Astrocyte of the cerebellum (primary cell): ENCODE results near the gene PCSK6.

ENCODE experiments used
- DNase-seq: peaks from one replicate; pipeline ENCODE4 v3.0.0-alpha.2; 2011; ENCODE audit warnings: low read depth
- H3K4me3 ChIP-seq: 2 replicates; pipeline ENCODE4 v1.5.1; 2011; ENCODE audit warnings: mild to moderate bottlenecking, low read depth, low read length, moderate library complexity
- in situ Hi-C: cut with HindIII; loops from 2 replicates; pipeline ENCODE4 v1.10.0; 2017; ENCODE audit warnings: low sequenced_read_pairs
- TF ChIP-seq, protein P1 (sequence below): IDR thresholded peaks from 2 replicates; pipeline ENCODE4 v1.5.1; 2012; ENCODE audit warnings: low read length, low read depth, moderate library complexity, mild to moderate bottlenecking; ENCODE audit errors: missing control alignments

PCSK6 gene

DNA sequence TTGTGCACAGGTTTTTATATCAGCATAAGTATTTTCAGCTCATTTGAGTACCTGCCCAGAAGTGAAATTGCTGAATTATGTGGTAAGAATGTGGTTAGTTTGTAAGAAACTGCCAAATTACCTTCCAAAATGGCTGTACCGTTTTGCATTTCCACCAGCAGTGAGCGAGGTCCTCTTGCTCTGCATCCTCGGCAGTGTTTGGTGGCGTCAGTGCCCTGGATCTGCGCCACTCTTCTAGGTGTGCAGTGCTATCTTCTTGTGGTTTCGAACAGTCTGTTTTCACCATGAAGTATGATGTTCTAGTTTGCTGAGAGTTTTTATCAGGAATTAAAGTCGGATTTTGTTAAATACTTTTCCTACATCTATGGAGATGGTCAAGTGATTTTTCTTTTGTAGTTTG, 24.8 kb upstream of the PCSK6 start:
- DNase-seq, result no peak
- TF ChIP-seq, protein P1, sequence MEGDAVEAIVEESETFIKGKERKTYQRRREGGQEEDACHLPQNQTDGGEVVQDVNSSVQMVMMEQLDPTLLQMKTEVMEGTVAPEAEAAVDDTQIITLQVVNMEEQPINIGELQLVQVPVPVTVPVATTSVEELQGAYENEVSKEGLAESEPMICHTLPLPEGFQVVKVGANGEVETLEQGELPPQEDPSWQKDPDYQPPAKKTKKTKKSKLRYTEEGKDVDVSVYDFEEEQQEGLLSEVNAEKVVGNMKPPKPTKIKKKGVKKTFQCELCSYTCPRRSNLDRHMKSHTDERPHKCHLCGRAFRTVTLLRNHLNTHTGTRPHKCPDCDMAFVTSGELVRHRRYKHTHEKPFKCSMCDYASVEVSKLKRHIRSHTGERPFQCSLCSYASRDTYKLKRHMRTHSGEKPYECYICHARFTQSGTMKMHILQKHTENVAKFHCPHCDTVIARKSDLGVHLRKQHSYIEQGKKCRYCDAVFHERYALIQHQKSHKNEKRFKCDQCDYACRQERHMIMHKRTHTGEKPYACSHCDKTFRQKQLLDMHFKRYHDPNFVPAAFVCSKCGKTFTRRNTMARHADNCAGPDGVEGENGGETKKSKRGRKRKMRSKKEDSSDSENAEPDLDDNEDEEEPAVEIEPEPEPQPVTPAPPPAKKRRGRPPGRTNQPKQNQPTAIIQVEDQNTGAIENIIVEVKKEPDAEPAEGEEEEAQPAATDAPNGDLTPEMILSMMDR, result no peak
- H3K4me3 ChIP-seq, result no peak overlapping the region
- in situ Hi-C loops, result loop anchor here (5.0 kb wide), 1 partner anchor 93 kb away; no protein-coding TSS in a partner anchor

DNA sequence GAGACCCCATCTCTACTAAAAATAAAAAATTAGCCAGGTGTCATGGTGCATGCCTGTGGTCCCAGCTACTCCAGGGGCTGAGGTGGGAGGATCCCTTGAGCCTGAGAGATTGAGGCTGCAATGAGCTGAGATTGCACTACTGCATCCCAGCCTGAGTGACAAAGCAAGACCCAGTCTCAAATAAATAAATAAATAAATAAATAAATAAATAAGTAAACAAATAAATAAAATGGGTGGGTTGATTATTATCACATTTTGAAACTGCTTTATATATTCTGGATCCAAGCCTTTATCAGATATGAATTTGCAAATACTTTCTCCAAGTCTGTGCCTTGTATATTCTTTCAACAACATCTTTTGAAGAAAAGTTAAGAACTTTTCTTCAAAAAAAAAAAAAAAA, 22.2 kb upstream of the PCSK6 start:
- no peak for DNase-seq
- TF ChIP-seq, protein P1, result no peak
- in situ Hi-C loops, result loop anchor here (5.0 kb wide), 1 partner anchor 96 kb away; no protein-coding TSS in a partner anchor
- no peak overlapping the region for H3K4me3 ChIP-seq

DNA sequence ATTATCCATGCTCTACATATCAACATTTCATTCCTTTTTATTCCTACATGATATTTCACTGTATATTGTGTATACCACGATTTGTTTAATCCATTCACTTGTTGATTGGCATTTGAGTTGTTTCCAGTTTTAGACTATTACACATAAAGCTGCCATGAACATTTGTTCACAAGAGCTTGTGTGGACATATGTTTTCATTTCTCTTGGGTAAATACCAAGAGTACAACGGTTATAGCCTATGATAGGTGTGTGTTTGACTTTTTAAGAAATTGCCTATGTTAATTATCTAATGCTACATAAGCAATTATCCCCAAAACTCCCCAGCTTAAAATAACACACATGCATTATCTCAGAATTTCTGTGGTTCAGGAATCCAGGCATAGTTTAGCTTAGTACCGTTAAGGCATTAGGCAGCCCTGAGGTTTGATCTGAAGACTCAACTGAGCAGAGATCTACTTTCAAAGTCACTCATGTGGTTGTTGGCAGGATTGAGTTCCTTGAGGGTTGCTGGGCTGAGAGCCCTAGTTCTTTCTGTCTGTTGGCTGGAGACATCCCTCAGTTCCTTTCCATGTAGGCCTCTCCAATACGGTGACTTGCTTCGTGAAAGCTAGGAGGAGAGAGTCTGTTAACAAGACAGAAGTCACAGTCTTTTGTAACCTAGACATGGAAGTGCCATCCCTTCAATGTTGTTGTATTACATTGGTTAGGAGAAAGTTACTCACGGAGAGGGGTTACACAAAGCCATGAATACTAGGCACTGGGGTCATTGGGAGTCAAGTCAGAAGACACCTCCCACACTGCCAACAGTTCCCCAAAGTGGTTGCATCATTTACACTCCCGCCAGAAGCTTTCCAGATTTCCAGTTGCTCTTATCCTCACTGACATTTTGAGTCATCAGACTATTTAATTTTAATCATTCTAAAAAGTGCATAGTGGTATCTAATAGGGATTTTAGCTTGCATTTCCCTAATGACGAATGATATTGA, 21.0 kb upstream of the PCSK6 start:
- TF ChIP-seq, protein P1, result no peak
- DNase-seq, result no peak
- in situ Hi-C loops, result loop anchor here (5.0 kb wide), 1 partner anchor 97 kb away; no protein-coding TSS in a partner anchor

DNA sequence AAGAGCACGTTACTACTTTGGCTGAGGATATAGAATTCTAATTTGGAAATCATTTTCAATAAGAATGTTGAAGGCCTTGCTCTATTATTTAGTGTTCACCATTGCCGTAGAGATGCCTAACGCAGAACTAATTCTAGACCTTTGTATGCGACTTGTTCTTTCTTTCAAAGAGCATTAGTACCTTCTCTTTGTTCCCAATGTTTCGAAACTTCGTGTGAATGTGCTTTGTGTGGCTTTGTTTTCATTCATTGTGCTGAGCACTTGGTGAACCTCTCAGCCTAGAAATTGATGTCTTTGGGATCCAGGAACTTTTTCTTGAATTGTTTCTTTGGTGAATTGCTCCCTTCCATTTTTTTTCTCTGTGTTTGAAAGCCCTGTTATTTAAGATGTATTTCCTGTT, 19.8 kb upstream of the PCSK6 start:
- DNase-seq, result no peak
- no peak overlapping the region for H3K4me3 ChIP-seq
- in situ Hi-C loops, result no loop called here
- TF ChIP-seq, protein P1, result no peak

More for the DNA sequence above, 21.0 kb upstream of the PCSK6 start:
- no peak overlapping the region for H3K4me3 ChIP-seq

DNA sequence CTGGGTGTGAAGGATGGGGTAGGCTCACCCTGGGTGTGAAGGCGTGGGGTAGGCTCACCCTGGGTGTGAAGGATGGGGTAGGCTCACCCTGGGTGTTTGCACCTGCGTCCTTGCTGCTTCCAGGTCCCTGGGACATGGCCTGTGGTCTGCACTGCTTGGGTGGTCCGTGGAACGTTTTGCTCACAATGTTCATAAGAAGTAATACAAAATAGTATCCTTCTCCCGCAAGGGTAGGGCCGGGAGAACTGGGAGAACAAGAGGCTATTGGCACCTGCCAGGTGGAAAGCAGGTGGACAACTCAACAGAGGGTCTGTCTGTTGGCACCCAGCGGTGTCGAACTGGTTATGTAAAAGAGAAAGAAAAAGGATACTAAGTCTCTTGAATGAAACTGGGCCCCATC, 17.0 kb upstream of the PCSK6 start:
- TF ChIP-seq, protein P1, result no peak
- no peak overlapping the region for H3K4me3 ChIP-seq
- no peak for DNase-seq
- in situ Hi-C loops, result no loop called here

DNA sequence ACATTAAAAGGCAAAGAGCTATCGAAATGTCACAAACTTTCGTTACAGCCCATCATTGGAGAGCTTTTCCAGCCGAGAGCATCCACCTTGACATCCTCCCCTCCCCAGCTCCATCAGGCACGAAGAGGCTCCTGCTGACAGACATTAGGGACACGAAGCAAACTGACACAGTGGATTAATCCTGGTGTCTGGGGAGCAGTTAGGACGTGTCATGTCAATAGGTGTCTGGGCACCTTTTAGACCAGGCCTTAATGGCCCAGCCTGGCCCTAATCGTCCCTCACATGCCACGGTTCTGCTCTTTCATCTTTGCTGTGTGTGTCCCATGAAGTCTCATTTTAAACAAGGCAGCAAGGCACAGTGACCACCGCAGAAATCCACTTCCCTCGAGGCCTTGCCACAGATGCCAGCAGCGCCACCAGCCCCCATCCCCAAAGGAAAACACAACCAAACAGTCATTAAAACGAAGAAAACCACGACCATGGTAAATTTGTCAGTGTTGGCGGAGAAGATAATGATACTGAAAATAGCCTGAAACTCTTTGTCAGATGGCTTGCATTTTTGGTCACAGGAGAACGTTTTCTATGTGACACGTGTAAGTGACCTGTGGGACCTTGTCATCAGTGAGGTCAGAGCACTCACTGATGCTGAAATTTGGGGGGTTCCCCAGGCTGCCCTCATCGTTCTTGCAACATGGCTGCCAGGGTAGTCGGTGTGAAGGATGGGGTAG, 16.3 kb upstream of the PCSK6 start:
- in situ Hi-C loops, result no loop called here
- no peak for DNase-seq
- H3K4me3 ChIP-seq, result no peak overlapping the region
- TF ChIP-seq, protein P1, result no peak
